ENCODE measurements around the gene IRS2.

IRS2 gene

GRCh38 chr13:109758937-109759480 lies 27.4 kb downstream of the IRS2 start:
- Histone ChIP-seq H3K9me3 (ENCODE audit: control extremely low read depth in 1 of 5, control insufficient read depth in 4 of 5, insufficient read depth in 2 of 5, low read depth in 1 of 5, low read length in 4 of 5) (no peaks in the 10 kb centered on the region), H3K36me3 (ENCODE audit: control insufficient read depth in 4 of 4, insufficient read depth in 4 of 4, low read length in 3 of 4) (peaks cover 5 to 18% (median 12%) of the 10 kb centered on the region in 4 experiments), H3K4me1 (ENCODE audit: control extremely low read depth in 1 of 4, control insufficient read depth in 4 of 4, insufficient read depth in 4 of 4, low read length in 3 of 4) (peaks cover 0 to under 1% (median 0%) of the 10 kb centered on the region in 4 experiments), H3K27me3 (replicated peaks in 2 of 5; ENCODE audit: control insufficient read depth in 4 of 5, insufficient read depth in 5 of 5, low read length in 4 of 5) (no peaks in the 10 kb centered on the region), H3K4me3 (ENCODE audit: control insufficient read depth in 1 of 7, extremely low read depth in 1 of 7, insufficient read depth in 4 of 7, low read depth in 2 of 7, low read length in 6 of 7) (no peak overlapping the region), H3K27ac (ENCODE audit: insufficient read depth in 1 of 2, low read depth in 1 of 2, low read length in 2 of 2, poor library complexity in 1 of 2, severe bottlenecking in 2 of 2) (no peak overlapping the region)
- DNase-seq, result peak in 1 of 3 donors; percentile 10
- POLR2A ChIA-PET, result no interaction called here
- 89% methylated on average over 14 of the region's 15 CpGs for WGBS (ENCODE audit: insufficient coverage)
- CTCF ChIA-PET, result interaction anchor here (1.0 kb wide), 1 partner anchor 15 kb away, joined by 3 read pairs; no protein-coding TSS in a partner anchor

GRCh38 chr13:109756778-109757177 lies 29.6 kb downstream of the IRS2 start:
- Histone ChIP-seq H3K27me3 (replicated peaks in 2 of 5; ENCODE audit: control insufficient read depth in 4 of 5, insufficient read depth in 5 of 5, low read length in 4 of 5) (no peaks in the 10 kb centered on the region), H3K9me3 (ENCODE audit: control extremely low read depth in 1 of 5, control insufficient read depth in 4 of 5, insufficient read depth in 2 of 5, low read depth in 1 of 5, low read length in 4 of 5) (no peaks in the 10 kb centered on the region), H3K27ac (ENCODE audit: insufficient read depth in 1 of 2, low read depth in 1 of 2, low read length in 2 of 2, poor library complexity in 1 of 2, severe bottlenecking in 2 of 2) (no peak overlapping the region), H3K4me3 (ENCODE audit: control insufficient read depth in 1 of 7, extremely low read depth in 1 of 7, insufficient read depth in 4 of 7, low read depth in 2 of 7, low read length in 6 of 7) (no peak overlapping the region), H3K36me3 (ENCODE audit: control insufficient read depth in 4 of 4, insufficient read depth in 4 of 4, low read length in 3 of 4) (peaks cover 6 to 25% (median 15%) of the 10 kb centered on the region in 4 experiments), H3K4me1 (ENCODE audit: control extremely low read depth in 1 of 4, control insufficient read depth in 4 of 4, insufficient read depth in 4 of 4, low read length in 3 of 4) (peaks cover 0 to 3% (median 0%) of the 10 kb centered on the region in 4 experiments)
- 93% methylated on average over 3 of the region's 5 CpGs for WGBS (ENCODE audit: insufficient coverage)
- CTCF ChIA-PET, result no interaction called here
- POLR2A ChIA-PET, result no interaction called here
- DNase-seq, result no peak

GRCh38 chr13:109755997-109756396 lies 30.4 kb downstream of the IRS2 start:
- peaks cover 6 to 25% (median 15%) of the 10 kb centered on the region in 4 experiments for H3K36me3 ChIP-seq (ENCODE audit: control insufficient read depth in 4 of 4, insufficient read depth in 4 of 4, low read length in 3 of 4)
- 88% methylated on average over 4 of the region's 4 CpGs for WGBS (ENCODE audit: insufficient coverage)
- no peaks in the 10 kb centered on the region for H3K27me3 ChIP-seq (replicated peaks in 2 of 5; ENCODE audit: control insufficient read depth in 4 of 5, insufficient read depth in 5 of 5, low read length in 4 of 5)
- no peak overlapping the region for H3K27ac ChIP-seq (ENCODE audit: insufficient read depth in 1 of 2, low read depth in 1 of 2, low read length in 2 of 2, poor library complexity in 1 of 2, severe bottlenecking in 2 of 2)
- peaks cover 0 to 3% (median 0%) of the 10 kb centered on the region in 4 experiments for H3K4me1 ChIP-seq (ENCODE audit: control extremely low read depth in 1 of 4, control insufficient read depth in 4 of 4, insufficient read depth in 4 of 4, low read length in 3 of 4)
- no peak for DNase-seq
- CTCF ChIA-PET, result interaction anchor here (1.0 kb wide), 1 partner anchor 37 kb away, joined by 3 read pairs; no protein-coding TSS in a partner anchor
- no peaks in the 10 kb centered on the region for H3K9me3 ChIP-seq (ENCODE audit: control extremely low read depth in 1 of 5, control insufficient read depth in 4 of 5, insufficient read depth in 2 of 5, low read depth in 1 of 5, low read length in 4 of 5)
- POLR2A ChIA-PET, result no interaction called here
- H3K4me3 ChIP-seq (ENCODE audit: control insufficient read depth in 1 of 7, extremely low read depth in 1 of 7, insufficient read depth in 4 of 7, low read depth in 2 of 7, low read length in 6 of 7), result no peak overlapping the region

- no peak for DNase-seq
- 97% methylated on average over 13 of the region's 13 CpGs for WGBS (ENCODE audit: insufficient coverage)
- ChIA-PET CTCF (interaction anchor here (1.0 to 1.1 kb wide), 2 partner anchors 29 to 37 kb away, joined by 3 read pairs; no protein-coding TSS in a partner anchor), POLR2A (no interaction called here)
- H3K4me3 ChIP-seq (ENCODE audit: control insufficient read depth in 1 of 7, extremely low read depth in 1 of 7, insufficient read depth in 4 of 7, low read depth in 2 of 7, low read length in 6 of 7), result no peak overlapping the region
- no peaks in the 10 kb centered on the region for H3K9me3 ChIP-seq (ENCODE audit: control extremely low read depth in 1 of 5, control insufficient read depth in 4 of 5, insufficient read depth in 2 of 5, low read depth in 1 of 5, low read length in 4 of 5)
- H3K27me3 ChIP-seq (replicated peaks in 2 of 5; ENCODE audit: control insufficient read depth in 4 of 5, insufficient read depth in 5 of 5, low read length in 4 of 5), result no peaks in the 10 kb centered on the region
- no peak overlapping the region for H3K27ac ChIP-seq (ENCODE audit: insufficient read depth in 1 of 2, low read depth in 1 of 2, low read length in 2 of 2, poor library complexity in 1 of 2, severe bottlenecking in 2 of 2)
- H3K4me1 ChIP-seq (ENCODE audit: control extremely low read depth in 1 of 4, control insufficient read depth in 4 of 4, insufficient read depth in 4 of 4, low read length in 3 of 4), result peaks cover 0 to 3% (median 0%) of the 10 kb centered on the region in 4 experiments
- H3K36me3 ChIP-seq (ENCODE audit: control insufficient read depth in 4 of 4, insufficient read depth in 4 of 4, low read length in 3 of 4), result peaks cover 6 to 25% (median 15%) of the 10 kb centered on the region in 4 experiments
Measured at GRCh38 chr13:109755551-109755950, 30.8 kb downstream of the IRS2 start.

GRCh38 chr13:109751477-109751876 lies 34.9 kb downstream of the IRS2 start:
- H3K4me1 ChIP-seq (ENCODE audit: control extremely low read depth in 1 of 4, control insufficient read depth in 4 of 4, insufficient read depth in 4 of 4, low read length in 3 of 4), result peaks cover 0 to 3% (median 0%) of the 10 kb centered on the region in 4 experiments
- DNase-seq, result no peak
- POLR2A ChIA-PET, result interaction anchor here (0.6 kb wide), 2 partner anchors 18 to 51 kb away, joined by 3 to 4 read pairs; no protein-coding TSS in a partner anchor
- 95% methylated on average over 4 of the region's 4 CpGs for WGBS (ENCODE audit: insufficient coverage)
- CTCF ChIA-PET, result interaction anchor here (0.8 to 1.0 kb wide), 3 partner anchors 9 to 39 kb away, joined by 3 to 5 read pairs (median 3); no protein-coding TSS in a partner anchor
- H3K9me3 ChIP-seq (ENCODE audit: control extremely low read depth in 1 of 5, control insufficient read depth in 4 of 5, insufficient read depth in 2 of 5, low read depth in 1 of 5, low read length in 4 of 5), result no peaks in the 10 kb centered on the region
- H3K36me3 ChIP-seq (ENCODE audit: control insufficient read depth in 4 of 4, insufficient read depth in 4 of 4, low read length in 3 of 4), result peaks cover 6 to 25% (median 15%) of the 10 kb centered on the region in 4 experiments
- no peaks in the 10 kb centered on the region for H3K27me3 ChIP-seq (replicated peaks in 2 of 5; ENCODE audit: control insufficient read depth in 4 of 5, insufficient read depth in 5 of 5, low read length in 4 of 5)
- no peak overlapping the region for H3K27ac ChIP-seq (ENCODE audit: insufficient read depth in 1 of 2, low read depth in 1 of 2, low read length in 2 of 2, poor library complexity in 1 of 2, severe bottlenecking in 2 of 2)
- no peak overlapping the region for H3K4me3 ChIP-seq (ENCODE audit: control insufficient read depth in 1 of 7, extremely low read depth in 1 of 7, insufficient read depth in 4 of 7, low read depth in 2 of 7, low read length in 6 of 7)

- Histone ChIP-seq H3K9me3 (ENCODE audit: control extremely low read depth in 1 of 5, control insufficient read depth in 4 of 5, insufficient read depth in 2 of 5, low read depth in 1 of 5, low read length in 4 of 5) (no peaks in the 10 kb centered on the region), H3K27ac (ENCODE audit: insufficient read depth in 1 of 2, low read depth in 1 of 2, low read length in 2 of 2, poor library complexity in 1 of 2, severe bottlenecking in 2 of 2) (no peak overlapping the region), H3K4me1 (ENCODE audit: control extremely low read depth in 1 of 4, control insufficient read depth in 4 of 4, insufficient read depth in 4 of 4, low read length in 3 of 4) (peaks cover 0 to 3% (median 0%) of the 10 kb centered on the region in 4 experiments), H3K36me3 (ENCODE audit: control insufficient read depth in 4 of 4, insufficient read depth in 4 of 4, low read length in 3 of 4) (peaks cover 2 to 18% (median 10%) of the 10 kb centered on the region in 4 experiments), H3K4me3 (ENCODE audit: control insufficient read depth in 1 of 7, extremely low read depth in 1 of 7, insufficient read depth in 4 of 7, low read depth in 2 of 7, low read length in 6 of 7) (no peak overlapping the region), H3K27me3 (replicated peaks in 2 of 5; ENCODE audit: control insufficient read depth in 4 of 5, insufficient read depth in 5 of 5, low read length in 4 of 5) (no peaks in the 10 kb centered on the region)
- 100% methylated on average over 4 of the region's 4 CpGs for WGBS (ENCODE audit: insufficient coverage)
- ChIA-PET CTCF (interaction anchor here (0.9 to 1.3 kb wide), 2 partner anchors 33 to 68 kb away, joined by 3 to 5 read pairs; no protein-coding TSS in a partner anchor), POLR2A (no interaction called here)
- DNase-seq, result no peak
Measured at GRCh38 chr13:109750221-109750775, 36.1 kb downstream of the IRS2 start.

- no peak for DNase-seq
- ChIA-PET POLR2A (no interaction called here), CTCF (interaction anchor here (0.9 kb wide), 1 partner anchor 68 kb away, joined by 3 read pairs; no protein-coding TSS in a partner anchor)
- no peak overlapping the region for H3K27ac ChIP-seq (ENCODE audit: insufficient read depth in 1 of 2, low read depth in 1 of 2, low read length in 2 of 2, poor library complexity in 1 of 2, severe bottlenecking in 2 of 2)
- peaks cover 0 to 8% (median 6%) of the 10 kb centered on the region in 4 experiments for H3K4me1 ChIP-seq (ENCODE audit: control extremely low read depth in 1 of 4, control insufficient read depth in 4 of 4, insufficient read depth in 4 of 4, low read length in 3 of 4)
- H3K27me3 ChIP-seq (replicated peaks in 2 of 5; ENCODE audit: control insufficient read depth in 4 of 5, insufficient read depth in 5 of 5, low read length in 4 of 5), result no peaks in the 10 kb centered on the region
- no peaks in the 10 kb centered on the region for H3K9me3 ChIP-seq (ENCODE audit: control extremely low read depth in 1 of 5, control insufficient read depth in 4 of 5, insufficient read depth in 2 of 5, low read depth in 1 of 5, low read length in 4 of 5)
- H3K4me3 ChIP-seq (ENCODE audit: control insufficient read depth in 1 of 7, extremely low read depth in 1 of 7, insufficient read depth in 4 of 7, low read depth in 2 of 7, low read length in 6 of 7), result no peak overlapping the region
- WGBS (ENCODE audit: insufficient coverage), result 97% methylated on average over 4 of the region's 5 CpGs
- peaks cover 2 to 11% (median 6%) of the 10 kb centered on the region in 4 experiments for H3K36me3 ChIP-seq (ENCODE audit: control insufficient read depth in 4 of 4, insufficient read depth in 4 of 4, low read length in 3 of 4)
Measured at GRCh38 chr13:109749365-109749764, 37.0 kb downstream of the IRS2 start.

Data from common myeloid progenitor, CD34-positive (primary cell).